Measurements from ENCODE around the gene PCOLCE2. TPM values are rescaled to one million over a fixed set of nuclear protein-coding genes. Genes with fewer than 3 reads are reported as not detected.

PCOLCE2 gene
- total RNA-seq, 1 experiment from 2014 or later: 14.6 TPM

- ATAC-seq: no peak
- Histone ChIP-seq H3K9me3 (ENCODE audit: control insufficient read depth, insufficient read depth, low read depth, low read length) (no peaks in the 10 kb centered on the region), H3K36me3 (ENCODE audit: control insufficient read depth, insufficient read depth, low read length) (no peaks in the 10 kb centered on the region), H3K4me3 (ENCODE audit: low read depth in 2 of 2, low read length in 2 of 2) (no peak overlapping the region), H3K27ac (ENCODE audit: low read length) (no peak overlapping the region), H3K27me3 (ENCODE audit: control insufficient read depth, insufficient read depth, low read length) (no peaks in the 10 kb centered on the region), H3K4me1 (ENCODE audit: control insufficient read depth, insufficient read depth, low read length) (no peaks in the 10 kb centered on the region)
- BruUV-seq (replicated peaks): no TSS peak
- in situ Hi-C loops (cut with HindIII; ENCODE audit: low pct_unique_long_range_greater_than_20kb, low sequenced_read_pairs): no loop called here
- ChIA-PET CTCF (interaction anchor here (0.5 kb wide), 1 partner anchor 55 kb away, joined by 3 read pairs; no protein-coding TSS in a partner anchor), POLR2A (no interaction called here)
- intact Hi-C loops (cut with micrococcal nuclease; ENCODE audit: unreplicated experiment): no loop called here
- DNase-seq (ENCODE audit: low read depth, low spot score): no peak
- no peak for TF ChIP-seq REST (IDR thresholded peaks at IDR 0.05; ENCODE audit: insufficient read depth in 1 of 2, low read depth in 2 of 2, low read length in 1 of 2)
Observed at GRCh38 chr3:142796823-142797222, 92.1 kb downstream of the PCOLCE2 start.

GRCh38 chr3:142795332-142795731 lies 93.6 kb downstream of the PCOLCE2 start:
- ChIA-PET POLR2A (no interaction called here), CTCF (no interaction called here)
- H3K4me3 ChIP-seq (ENCODE audit: low read depth in 2 of 2, low read length in 2 of 2): no peak overlapping the region
- no peaks in the 10 kb centered on the region for H3K4me1 ChIP-seq (ENCODE audit: control insufficient read depth, insufficient read depth, low read length)
- ATAC-seq (no peak), DNase-seq (ENCODE audit: low read depth, low spot score) (no peak)
- no peaks in the 10 kb centered on the region for H3K9me3 ChIP-seq (ENCODE audit: control insufficient read depth, insufficient read depth, low read depth, low read length)
- no peaks in the 10 kb centered on the region for H3K36me3 ChIP-seq (ENCODE audit: control insufficient read depth, insufficient read depth, low read length)
- in situ Hi-C loops (cut with HindIII; ENCODE audit: low pct_unique_long_range_greater_than_20kb, low sequenced_read_pairs) (no loop called here), intact Hi-C loops (cut with micrococcal nuclease; ENCODE audit: unreplicated experiment) (no loop called here)
- no peaks in the 10 kb centered on the region for H3K27me3 ChIP-seq (ENCODE audit: control insufficient read depth, insufficient read depth, low read length)
- TF ChIP-seq POLR2AphosphoS5 (IDR thresholded peaks at IDR 0.05; ENCODE audit: low read depth, low read length): no peak
- TF ChIP-seq REST (IDR thresholded peaks at IDR 0.05; ENCODE audit: insufficient read depth in 1 of 2, low read depth in 2 of 2, low read length in 1 of 2): no peak
- TF ChIP-seq SIN3A (IDR thresholded peaks at IDR 0.05; ENCODE audit: borderline replicate concordance, insufficient read depth, low read depth, low read length): no peak
- TF ChIP-seq CTCF (IDR thresholded peaks at IDR 0.05): no peak
- no peak for TF ChIP-seq TCF7L2 (IDR thresholded peaks at IDR 0.05; ENCODE audit: low read depth, low read length)
- no peak overlapping the region for H3K27ac ChIP-seq (ENCODE audit: low read length)
- BruUV-seq (replicated peaks): no TSS peak
